Panc1 (cell line): ENCODE results near the gene CCDC141.

Source experiments
- POLR2AphosphoS5 ChIP-seq: IDR thresholded peaks from 2 replicates; pipeline ENCODE4 v1.6.1; 2012; ENCODE audit warnings: mild to moderate bottlenecking, low read depth, low read length, moderate library complexity
- TF ChIP-seq, protein P1 (sequence below): fragments of 450-650 bp; IDR thresholded peaks from 2 replicates; pipeline ENCODE4 v1.5.1; 2017; ENCODE audit warnings: mild to moderate bottlenecking

DNA sequence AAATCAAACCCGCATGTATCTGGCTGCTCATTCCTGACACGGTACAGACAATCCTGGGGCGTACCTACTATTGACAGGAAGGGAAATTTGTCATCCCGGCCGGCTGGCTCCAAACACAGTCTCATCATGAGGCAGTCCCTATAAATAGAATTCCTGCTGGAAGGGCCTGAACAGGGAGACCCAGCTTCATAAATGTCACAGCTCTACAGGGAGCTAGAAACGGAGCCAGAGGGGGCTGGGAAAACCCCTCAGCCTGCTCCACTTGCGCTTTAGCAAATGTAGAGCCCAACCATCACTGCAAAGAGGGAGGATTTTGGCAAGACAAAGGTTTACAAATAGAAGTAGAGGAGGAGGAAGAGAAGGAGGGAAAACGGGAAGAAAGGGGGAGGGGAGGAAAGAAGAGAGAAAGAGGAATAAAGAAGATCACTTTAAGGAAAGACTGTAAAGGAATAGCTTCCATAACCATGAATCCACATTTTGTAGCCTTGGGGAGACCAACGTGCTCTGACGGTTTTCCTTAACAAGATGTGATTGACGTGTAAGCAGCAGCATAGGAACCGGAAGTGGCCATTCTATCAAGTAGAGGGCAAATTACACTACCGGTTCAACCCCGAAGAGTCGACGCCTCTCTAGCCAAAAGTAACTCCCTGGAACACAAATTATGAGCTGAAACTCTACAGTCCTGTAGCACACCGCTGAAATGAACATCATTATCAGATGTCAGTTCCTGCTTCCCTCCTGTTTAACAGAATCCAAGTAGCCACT, 185.9 kb downstream of the CCDC141 start:
- TF ChIP-seq, protein P1, sequence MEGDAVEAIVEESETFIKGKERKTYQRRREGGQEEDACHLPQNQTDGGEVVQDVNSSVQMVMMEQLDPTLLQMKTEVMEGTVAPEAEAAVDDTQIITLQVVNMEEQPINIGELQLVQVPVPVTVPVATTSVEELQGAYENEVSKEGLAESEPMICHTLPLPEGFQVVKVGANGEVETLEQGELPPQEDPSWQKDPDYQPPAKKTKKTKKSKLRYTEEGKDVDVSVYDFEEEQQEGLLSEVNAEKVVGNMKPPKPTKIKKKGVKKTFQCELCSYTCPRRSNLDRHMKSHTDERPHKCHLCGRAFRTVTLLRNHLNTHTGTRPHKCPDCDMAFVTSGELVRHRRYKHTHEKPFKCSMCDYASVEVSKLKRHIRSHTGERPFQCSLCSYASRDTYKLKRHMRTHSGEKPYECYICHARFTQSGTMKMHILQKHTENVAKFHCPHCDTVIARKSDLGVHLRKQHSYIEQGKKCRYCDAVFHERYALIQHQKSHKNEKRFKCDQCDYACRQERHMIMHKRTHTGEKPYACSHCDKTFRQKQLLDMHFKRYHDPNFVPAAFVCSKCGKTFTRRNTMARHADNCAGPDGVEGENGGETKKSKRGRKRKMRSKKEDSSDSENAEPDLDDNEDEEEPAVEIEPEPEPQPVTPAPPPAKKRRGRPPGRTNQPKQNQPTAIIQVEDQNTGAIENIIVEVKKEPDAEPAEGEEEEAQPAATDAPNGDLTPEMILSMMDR, result no peak
- no peak for TF ChIP-seq POLR2AphosphoS5
